ENCODE data around the gene GNAT1.

Gene GNAT1

DNA sequence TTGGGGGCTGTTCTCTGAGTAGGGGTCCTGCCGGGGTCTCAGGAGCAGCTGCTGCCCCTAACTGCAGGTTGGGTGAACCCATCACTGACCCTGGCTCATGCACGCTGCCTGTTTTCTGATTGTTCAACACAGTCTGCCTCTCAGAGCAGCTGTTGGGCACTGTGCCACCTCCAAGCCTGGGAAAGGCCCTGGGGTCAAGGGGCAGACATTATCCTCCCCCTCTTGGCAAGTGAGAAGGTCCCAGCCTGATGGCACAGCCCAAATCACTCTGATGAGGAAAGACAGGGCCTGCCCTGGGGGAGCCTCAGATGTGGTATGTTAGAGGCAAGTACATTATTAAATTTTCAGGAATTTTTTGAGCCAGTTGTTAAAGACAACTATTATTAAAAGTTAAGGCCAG lies 14.1 kb upstream of the GNAT1 start:
- no peak for DNase-seq (ENCODE audit: low read depth in 2 of 2)

- no peak for DNase-seq (ENCODE audit: low read depth in 2 of 2)
These were observed 11.7 kb upstream of the GNAT1 start for GRCh38 chr3:50179710-50180109.

DNA sequence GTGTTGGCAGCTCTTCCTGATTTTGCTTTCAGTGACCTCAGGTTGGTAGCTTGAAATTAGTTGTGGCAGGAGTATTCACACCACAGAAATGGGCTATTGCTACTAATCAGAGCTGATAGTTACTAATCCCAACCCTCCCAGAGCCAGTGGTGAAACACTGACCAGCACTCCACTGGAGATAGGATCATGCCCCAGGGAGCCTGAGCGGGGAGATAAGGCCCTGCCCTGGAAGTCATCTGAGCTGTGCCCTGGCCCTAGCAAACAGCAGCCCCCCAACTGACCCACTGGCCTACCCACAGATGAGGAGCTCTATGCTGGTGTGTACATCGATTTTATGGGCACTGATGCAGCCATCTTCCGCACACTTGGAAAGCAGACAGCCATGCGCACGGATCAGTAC lies 9.4 kb upstream of the GNAT1 start:
- DNase-seq (ENCODE audit: low read depth in 2 of 2): no peak

- DNase-seq (ENCODE audit: low read depth in 2 of 2): no peak
These were observed 8.8 kb upstream of the GNAT1 start for GRCh38 chr3:50182533-50183099.

DNA sequence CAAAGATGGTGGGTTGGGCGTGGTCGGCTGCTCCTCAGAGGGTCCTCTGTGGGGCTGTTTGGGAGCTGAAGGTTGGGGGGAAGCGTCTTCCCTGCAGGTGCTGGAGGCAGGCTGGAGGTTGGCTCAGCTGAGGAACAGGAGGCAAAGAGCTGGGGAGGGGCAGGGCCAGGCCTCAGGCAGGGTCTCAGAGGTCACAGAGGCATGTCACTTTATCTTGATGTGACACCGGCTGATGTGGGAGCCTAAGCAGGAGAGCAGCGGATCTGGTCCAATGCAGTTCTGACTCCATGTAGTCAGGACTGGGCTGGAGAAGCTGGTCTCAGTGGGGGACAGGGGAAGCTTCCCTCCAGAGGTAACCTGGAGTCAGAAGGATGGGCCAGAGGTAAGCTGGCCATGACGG lies 7.7 kb upstream of the GNAT1 start:
- no peak for DNase-seq (ENCODE audit: low read depth in 2 of 2)

DNA sequence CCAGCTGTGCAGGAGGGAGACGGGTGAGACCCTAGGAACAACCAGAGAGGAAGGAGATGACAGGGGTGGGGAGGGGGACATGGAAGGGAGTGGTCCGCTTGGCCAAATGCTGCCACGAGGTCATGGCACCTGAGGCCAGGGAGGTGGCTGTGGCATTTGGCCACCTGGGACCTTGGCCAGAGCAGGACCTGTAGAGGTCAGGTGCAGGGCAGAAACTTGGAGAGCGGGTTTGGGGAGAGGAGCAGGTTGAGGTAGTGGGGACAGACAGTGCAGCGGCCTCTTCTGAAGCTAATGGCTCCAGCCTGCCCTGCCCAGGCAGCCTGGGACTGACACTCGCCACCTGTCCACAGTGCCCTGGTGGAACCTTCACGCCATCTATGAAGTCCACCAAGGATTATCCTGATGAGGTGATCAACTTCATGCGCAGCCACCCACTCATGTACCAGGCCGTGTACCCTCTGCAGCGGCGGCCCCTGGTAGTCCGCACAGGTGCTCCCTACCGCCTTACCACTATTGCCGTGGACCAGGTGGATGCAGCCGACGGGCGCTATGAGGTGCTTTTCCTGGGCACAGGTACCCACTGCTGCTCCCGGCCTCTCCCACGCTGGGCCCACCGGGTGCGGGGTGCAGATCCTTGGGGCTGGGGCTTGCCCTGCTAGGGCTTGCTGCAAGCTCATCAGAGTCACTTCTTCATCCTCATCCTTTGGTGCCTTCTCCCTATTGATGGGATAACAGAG lies 7.0 kb upstream of the GNAT1 start:
- DNase-seq (ENCODE audit: low read depth in 2 of 2): no peak

- no peak for DNase-seq (ENCODE audit: low read depth in 2 of 2)
These were observed 6.2 kb upstream of the GNAT1 start for GRCh38 chr3:50185230-50185629.

DNA sequence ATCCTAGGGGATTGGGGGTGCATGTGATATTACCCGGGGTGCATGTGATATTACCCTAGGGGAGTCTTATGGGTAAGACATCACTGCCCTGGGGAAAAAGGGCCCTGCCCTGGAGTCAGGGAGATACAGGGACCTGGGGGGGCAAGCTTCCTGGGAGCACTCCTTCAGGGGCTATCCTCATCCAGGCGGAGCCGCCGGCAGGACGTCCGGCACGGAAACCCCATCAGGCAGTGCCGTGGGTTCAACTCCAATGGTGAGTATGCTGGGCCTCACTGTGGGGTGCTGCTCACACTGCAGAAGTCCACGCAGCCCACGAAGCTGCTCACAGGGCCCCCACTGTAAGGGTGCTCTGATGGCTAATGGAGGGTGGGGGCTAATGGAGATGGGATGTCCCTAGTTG lies 5.3 kb upstream of the GNAT1 start:
- DNase-seq (ENCODE audit: low read depth in 2 of 2): no peak

DNA sequence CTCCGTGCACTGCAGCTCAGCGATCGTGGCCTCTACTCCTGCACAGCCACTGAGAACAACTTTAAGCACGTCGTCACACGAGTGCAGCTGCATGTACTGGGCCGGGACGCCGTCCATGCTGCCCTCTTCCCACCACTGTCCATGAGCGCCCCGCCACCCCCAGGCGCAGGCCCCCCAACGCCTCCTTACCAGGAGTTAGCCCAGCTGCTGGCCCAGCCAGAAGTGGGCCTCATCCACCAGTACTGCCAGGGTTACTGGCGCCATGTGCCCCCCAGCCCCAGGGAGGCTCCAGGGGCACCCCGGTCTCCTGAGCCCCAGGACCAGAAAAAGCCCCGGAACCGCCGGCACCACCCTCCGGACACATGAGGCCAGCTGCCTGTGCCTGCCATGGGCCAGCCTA lies 3.7 kb upstream of the GNAT1 start:
- no peak for DNase-seq (ENCODE audit: low read depth in 2 of 2)

DNA sequence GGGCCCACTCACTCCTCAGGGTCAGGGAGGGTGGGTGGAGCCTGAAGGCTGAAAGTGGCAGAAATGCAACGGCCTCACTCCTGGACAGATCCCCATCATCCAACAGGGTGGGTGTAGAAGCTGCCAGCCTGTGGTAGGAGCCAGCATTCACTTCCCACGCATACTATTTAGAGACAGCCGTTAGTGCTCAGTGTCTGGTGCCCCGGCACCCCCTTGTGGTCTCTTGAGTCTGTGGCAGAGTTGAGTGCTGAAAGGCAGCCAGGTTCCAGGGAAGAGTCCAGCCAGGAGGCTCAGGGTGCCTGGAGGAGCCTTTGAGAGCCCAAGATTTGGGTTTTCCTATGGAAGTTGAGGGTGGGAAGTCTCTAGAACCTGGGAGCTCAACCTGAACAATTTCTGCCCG lies 2.1 kb upstream of the GNAT1 start:
- DNase-seq (ENCODE audit: low read depth in 2 of 2): peak; percentile 53

DNA sequence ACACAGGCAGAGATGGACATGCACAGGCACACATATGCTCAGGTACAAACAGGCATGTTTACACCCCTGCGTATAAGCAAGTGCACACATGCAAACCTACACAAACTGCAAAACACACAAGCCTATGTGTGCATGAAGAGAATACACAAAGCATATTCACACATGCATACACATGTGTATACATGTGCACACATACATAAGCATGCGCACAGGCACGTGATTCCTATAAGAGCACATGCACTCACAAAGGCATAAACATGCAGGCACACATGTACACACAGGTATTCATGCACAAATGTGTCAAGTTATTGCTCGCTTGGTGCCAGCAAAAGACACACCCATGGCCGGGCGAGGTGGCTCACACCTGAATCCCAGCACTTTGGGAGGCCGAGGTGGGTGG lies 1.4 kb upstream of the GNAT1 start:
- no peak for DNase-seq (ENCODE audit: low read depth in 2 of 2)

DNA sequence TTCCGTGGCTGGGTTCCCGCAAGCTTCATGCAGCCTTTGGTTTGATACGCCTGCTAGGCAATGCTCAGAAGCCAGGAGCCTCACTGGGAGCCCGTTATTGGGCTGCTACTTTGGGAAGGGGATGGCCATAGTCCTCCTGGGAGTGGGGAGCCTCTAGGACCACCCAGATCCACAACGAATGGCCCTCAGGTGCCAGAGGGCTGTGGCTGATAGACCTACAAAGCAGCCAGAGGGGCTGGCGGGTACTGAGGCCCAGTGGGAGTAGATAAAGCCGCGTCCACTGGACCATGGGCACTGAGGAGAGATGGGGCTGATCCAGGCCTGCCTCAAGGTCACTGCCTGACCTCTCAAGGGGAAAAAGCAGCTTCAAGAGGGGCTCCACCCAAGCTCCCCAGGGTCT lies 714 bp downstream of the GNAT1 start:
- no peak for DNase-seq (ENCODE audit: low read depth in 2 of 2)

DNA sequence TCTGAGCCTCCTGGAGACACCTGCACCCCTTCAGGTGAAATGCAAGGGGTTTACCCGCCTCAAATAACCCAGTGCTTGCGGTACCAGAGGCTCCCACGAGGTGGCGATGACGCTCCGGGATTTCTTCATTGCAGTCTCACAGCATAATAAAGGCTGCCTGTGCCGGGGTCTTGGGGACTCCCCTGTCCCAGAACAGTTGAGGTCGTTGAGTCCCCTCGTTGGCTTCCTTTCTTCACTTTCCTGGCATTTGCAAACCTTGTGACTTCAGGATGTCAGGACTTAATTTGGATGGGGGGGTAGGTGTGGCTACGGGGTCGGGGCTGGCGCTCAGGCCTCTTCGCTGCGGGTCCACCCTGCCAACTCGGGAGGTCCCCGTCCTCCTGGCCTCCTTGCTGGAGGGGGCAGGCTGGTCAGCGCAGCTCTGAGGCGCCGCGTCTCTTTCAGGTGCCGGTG lies 1.3 kb downstream of the GNAT1 start:
- DNase-seq (ENCODE audit: low read depth in 2 of 2): peak; percentile 6 to 8

- DNase-seq (ENCODE audit: low read depth in 2 of 2): no peak
These were observed 1.9 kb downstream of the GNAT1 start for GRCh38 chr3:50193286-50193685.

GRCh38 chr3:50193746-50194127 lies 2.3 kb downstream of the GNAT1 start:
- no peak for DNase-seq (ENCODE audit: low read depth in 2 of 2)

DNA sequence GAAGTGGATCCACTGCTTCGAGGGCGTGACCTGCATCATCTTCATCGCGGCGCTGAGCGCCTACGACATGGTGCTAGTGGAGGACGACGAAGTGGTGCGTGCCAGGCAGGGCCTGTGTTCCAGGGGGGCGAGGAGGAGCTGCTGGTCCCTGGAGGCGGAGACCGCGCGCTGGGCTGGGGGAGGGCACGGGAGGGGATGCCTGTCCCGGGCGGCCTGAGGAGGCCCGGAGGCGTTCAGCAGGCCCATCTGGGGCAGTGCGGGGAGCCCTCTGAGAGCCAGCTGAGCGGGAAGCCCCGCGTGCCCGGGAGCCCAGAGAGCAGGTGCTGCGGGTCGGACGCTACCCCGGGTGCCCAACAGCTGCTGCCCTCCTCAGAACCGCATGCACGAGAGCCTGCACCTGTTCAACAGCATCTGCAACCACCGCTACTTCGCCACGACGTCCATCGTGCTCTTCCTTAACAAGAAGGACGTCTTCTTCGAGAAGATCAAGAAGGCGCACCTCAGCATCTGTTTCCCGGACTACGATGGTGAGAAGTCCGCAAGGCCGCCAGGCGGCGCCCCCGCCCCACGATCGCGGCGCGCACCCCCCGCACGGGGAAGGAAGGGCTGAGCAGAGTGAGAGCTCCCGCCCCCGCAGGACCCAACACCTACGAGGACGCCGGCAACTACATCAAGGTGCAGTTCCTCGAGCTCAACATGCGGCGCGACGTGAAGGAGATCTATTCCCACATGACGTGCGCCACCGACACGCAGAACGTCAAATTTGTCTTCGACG lies 2.9 kb downstream of the GNAT1 start:
- DNase-seq (ENCODE audit: low read depth in 2 of 2): peak; percentile 15 to 16

DNA sequence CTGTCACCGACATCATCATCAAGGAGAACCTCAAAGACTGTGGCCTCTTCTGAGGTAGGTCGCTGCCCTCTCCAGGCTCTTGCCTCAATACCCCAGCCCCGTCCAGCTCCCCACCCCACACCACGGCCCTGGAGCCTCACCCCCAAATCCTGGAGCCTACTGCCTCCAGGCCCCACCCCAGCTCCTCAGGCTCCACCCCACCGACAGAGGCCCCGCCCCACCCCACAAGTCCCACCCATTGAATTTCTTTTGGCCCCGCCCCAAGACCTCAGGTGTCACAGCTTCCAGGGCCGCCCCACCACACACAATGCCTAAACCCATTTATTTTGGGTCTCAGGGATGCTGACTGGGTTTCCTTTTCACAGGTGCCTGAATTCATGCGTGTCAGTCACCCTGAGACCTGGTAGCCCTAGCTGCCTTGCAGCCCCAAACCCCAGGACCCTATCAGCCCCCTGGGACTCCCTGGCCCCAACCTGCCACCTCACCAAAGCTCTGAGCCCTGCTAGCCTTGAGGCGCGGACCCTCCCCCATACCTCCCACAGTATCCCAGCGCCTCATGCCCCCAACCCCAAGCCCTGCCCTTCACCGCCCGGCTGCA lies 3.6 kb downstream of the GNAT1 start:
- DNase-seq (ENCODE audit: low read depth in 2 of 2): no peak

DNA sequence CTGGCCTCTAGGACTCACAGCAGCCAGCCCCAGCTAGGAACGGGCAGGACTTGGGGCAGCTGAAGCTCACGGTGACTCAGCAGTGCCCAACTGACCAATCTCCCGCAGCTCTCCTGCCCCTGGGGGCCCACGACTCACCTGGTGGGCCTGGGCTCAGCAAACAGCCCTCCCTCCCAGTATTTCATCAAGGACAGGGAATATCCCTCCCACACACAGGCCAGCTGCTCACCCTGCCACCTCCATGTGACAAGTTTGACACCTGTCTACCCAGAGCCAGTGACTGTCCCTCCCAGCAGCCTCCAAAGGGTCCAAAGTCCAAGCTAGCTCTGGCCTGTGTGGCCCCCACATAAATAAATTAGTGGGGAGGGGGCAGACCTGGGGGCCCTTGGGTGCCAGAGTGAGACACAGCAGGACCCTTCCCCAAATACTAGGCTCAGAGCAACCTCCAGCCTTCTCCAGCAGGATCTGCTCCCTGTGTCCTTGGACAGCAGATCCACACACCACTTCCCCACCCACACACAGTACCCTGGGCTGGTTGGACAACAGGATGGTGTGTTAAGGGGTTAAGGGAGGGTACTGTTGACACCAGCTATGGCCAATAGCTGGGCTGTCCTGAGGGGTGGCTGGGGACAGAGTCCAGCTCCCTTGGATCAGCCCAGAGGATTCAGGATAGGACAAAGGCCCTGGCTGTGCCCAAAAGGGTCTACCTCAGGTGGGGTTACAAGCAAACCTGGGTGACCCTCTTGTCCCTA lies 4.3 kb downstream of the GNAT1 start:
- DNase-seq (ENCODE audit: low read depth in 2 of 2): no peak

GRCh38 chr3:50196253-50196801 lies 4.9 kb downstream of the GNAT1 start:
- no peak for DNase-seq (ENCODE audit: low read depth in 2 of 2)

DNA sequence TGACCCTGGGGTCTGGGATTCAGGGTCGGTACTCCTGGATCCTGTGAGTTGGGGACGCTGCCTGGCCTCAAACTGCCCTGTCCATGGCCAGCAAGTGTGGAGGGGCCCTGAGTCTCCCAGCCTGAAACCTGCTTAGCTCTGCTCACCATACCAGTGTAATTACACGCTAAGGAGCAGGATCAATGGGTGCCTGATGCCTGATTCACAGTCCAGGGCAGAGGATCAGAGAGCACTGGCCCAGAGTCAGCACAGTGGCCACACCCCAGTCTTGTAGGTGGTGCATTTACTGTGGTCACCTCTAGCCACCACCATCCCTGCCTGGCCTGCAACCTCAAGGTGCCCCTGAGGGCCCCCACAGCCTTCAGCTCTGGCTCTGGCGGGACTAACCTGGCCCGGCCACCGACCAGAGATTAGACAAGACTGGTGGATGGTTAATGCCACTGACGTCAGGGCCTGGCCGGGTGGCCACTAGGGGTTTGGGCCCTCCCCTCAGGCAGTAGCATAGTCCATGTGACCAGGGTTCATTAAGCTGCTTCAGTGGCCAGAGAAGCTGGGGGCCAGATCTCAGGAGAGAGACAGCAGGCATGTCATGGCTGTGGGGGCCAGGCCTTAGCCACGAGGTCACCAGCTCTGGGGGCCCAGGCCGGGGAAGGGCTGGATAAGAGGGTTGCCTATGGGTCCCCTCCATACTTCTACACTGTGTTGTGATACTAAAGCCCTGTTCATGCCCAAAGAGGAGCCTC lies 10.3 kb downstream of the GNAT1 start:
- DNase-seq (ENCODE audit: low read depth in 2 of 2): no peak

All from fibroblast of skin of left quadriceps (primary cell).